GM19395 (cell line): Measurements from ENCODE around the gene CTPS1.

ENCODE experiments used
- ATAC-seq: cut with Tn5 transposase; IDR thresholded peaks from one replicate; pipeline ENCODE4 v1.9.1; 2021; ENCODE audit warnings: mild to moderate bottlenecking, moderate library complexity; ENCODE audit not compliant: unreplicated experiment

CTPS1 gene, protein sequence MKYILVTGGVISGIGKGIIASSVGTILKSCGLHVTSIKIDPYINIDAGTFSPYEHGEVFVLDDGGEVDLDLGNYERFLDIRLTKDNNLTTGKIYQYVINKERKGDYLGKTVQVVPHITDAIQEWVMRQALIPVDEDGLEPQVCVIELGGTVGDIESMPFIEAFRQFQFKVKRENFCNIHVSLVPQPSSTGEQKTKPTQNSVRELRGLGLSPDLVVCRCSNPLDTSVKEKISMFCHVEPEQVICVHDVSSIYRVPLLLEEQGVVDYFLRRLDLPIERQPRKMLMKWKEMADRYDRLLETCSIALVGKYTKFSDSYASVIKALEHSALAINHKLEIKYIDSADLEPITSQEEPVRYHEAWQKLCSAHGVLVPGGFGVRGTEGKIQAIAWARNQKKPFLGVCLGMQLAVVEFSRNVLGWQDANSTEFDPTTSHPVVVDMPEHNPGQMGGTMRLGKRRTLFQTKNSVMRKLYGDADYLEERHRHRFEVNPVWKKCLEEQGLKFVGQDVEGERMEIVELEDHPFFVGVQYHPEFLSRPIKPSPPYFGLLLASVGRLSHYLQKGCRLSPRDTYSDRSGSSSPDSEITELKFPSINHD

GRCh38 chr1:40979241-40980067, at the start of gene CTPS1:
Gene CTPS1 (plus strand): TSS chr1:40979696. CDS start chr1:40983291, 3,595 bp downstream.
- ATAC-seq = peak; percentile 87

GRCh38 chr1:40930174-40930964, 49.1 kb upstream of the CTPS1 start:
- ATAC-seq = no peak

DNA sequence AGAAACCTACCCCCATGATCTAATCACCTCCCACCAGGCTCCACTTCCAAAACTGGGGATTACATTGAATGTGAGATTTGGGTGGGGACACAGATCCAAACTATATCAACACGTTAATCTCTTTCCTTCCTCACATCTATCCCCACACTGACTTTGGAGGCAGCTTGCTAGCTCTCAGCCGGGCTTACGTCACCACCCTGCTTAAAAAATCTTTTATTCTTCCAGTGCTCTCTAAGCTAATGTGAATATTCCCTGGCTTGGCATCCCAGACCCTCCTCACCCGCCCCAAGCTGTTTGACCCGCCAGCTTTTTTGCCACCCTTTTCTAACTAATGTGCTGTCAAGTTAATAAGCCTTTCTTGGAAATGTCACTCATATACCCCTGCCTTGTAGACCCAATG, 47.9 kb upstream of the CTPS1 start:
- ATAC-seq = no peak

GRCh38 chr1:40932006-40932405, 47.5 kb upstream of the CTPS1 start:
- ATAC-seq = no peak

- no peak for ATAC-seq
Measured at GRCh38 chr1:40936931-40937339, 42.6 kb upstream of the CTPS1 start.

DNA sequence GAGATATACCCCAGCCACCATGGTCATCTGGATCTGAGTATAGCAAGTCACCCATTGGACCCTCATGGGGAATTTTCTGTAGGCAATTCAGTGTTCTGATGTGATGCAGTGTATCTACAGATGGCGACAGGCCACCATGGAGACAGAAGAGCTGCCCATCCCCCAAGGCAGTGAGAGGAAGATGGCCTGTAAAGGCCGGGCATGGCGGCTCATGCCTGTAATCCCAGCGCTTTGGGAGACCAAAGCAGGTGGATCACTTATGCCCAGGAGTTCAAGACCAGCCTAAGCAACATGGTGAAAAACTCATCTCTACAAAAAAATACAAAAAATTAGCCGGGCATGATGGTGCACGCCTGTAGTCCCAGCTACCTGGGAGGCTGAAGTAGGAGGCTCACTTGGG, 41.1 kb upstream of the CTPS1 start:
- no peak for ATAC-seq

GRCh38 chr1:40939320-40940059, 40.0 kb upstream of the CTPS1 start:
- no peak for ATAC-seq

- no peak for ATAC-seq
Measured at GRCh38 chr1:40944326-40944725, 35.2 kb upstream of the CTPS1 start.

GRCh38 chr1:40944841-40945430, 34.6 kb upstream of the CTPS1 start:
- no peak for ATAC-seq

GRCh38 chr1:40945491-40945973, 34.0 kb upstream of the CTPS1 start:
- ATAC-seq = no peak

- ATAC-seq = no peak
Measured at GRCh38 chr1:40948741-40949443, 30.6 kb upstream of the CTPS1 start.

GRCh38 chr1:40949563-40949962, 29.9 kb upstream of the CTPS1 start:
- ATAC-seq = no peak

DNA sequence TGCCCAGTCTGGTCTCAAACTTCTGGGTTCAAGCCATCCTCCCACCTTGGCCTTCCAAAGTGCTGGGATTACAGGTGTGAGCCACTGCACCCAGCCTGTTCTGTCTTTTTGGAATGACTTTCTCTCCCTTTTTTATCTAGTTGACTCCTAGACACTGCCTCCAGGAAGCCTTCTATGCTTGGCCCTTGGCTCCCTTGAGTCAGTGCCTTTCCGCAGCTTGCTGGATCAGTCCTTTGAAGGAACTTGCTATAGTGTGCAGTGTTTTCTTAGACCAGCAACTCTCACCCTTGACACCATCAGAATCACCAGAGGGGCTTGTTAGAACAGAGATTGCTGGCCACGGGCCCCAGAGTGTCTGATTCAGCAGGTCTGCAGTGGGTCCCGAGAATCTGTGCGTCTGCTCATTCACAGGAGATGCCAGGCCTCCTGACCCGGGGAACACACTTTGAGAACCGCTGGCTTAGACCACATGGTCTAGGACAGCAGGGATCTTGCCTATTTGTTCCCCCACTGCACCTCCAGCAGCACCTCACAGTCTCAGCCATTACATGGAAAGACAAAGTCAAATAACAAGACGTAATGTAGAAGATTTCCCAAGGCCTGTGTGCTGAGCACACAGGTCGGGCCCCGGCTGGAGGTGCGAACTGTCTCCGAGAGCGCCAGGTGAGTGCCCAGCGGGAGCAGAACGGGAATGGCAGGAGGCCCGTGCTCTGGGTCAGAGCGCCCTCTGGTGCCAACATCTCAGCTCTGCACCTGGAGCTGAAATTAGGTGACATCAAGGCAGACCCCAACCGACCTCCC, 27.4 kb upstream of the CTPS1 start:
- no peak for ATAC-seq

DNA sequence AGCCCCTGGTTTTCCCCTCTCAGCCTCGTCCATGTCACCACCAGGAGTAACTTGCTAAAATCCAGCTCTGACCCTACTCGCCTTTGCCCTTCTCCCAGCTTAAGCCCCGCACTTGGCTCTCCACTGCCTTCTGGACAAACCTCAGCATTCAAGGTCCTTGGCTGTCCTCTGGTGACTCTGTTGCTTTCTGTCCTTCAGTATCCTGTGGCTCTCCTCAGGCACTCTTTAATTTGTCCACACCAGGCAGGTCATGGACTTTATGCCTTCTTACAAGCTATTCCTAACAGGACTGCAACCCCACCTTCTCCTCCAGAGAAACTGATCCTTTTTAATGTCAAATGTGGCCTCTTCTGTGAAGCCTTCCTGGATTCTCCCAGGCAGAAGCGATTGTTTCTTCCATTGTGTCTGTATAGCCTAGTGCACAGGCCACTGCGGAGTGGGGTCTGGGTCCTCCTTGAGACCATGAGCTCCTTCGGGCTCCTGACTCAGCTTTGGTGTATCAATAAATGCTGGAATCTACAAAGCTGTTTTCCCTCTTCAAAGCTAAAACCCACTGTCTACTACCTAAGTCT, 26.7 kb upstream of the CTPS1 start:
- ATAC-seq = no peak

DNA sequence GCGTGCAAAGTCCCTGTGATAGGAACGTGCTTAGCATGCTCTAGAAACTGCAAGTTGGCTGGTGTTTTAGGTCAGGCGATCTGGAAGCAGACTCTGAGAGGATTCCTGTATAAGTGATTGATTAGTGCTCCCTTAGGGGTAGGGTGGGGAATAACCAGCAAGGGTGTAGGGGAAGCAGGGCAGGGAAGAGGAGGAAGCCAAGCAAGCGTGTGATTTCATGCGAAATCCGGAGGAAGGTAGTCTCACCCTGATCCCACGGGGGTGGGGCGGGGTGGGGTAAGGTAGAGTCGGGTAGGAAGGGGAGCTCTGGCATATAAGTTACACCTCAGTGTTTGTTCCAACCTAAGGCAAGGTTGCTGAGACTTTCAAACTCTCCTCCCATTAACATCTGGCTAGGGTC, 24.9 kb upstream of the CTPS1 start:
- no peak for ATAC-seq

- ATAC-seq = no peak
Measured at GRCh38 chr1:40955266-40955665, 24.2 kb upstream of the CTPS1 start.

DNA sequence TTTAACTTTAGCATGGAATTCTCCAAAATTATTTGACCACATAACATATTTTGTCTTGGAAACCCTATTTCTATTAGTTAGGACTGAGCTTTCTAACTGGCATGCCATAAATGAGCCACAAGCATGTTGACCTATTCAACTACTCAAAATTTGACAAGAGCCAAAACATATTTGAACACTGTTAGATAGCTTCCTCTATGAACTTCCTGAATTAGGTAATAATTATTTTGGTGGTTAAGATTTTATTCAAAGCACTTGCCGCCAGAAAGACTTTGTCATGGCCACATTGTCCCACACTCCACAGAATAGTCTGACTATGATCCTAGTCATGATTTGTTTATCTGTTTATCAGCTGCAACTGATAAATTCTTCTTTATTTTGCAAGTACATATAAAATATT, 23.1 kb upstream of the CTPS1 start:
- no peak for ATAC-seq

DNA sequence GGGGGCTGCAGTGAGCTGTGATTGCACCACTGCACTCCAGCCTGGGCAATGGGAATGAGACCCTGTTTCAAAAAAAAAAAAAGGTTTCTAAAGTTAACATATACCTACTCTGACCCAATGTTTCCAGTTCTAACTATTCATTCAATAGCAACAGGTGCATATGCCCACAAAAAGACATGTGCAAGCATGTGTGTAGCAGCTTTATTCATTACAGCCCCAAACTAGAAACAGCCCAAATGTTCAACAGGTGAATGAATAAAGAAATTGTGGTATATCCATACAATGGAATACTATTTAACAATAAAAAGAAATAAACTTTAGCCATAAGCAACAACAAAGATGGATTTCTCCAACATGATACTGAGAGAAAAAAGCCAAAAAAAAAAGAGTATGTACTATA, 21.3 kb upstream of the CTPS1 start:
- ATAC-seq = no peak
